Dermis blood vessel endothelial cell (primary cell): ENCODE measurements around the gene ANKRD37. TPM values are rescaled to one million over a fixed set of nuclear protein-coding genes. Genes with fewer than 3 reads are reported as not detected.
"Not testable (repeated sequence)": the region's sequence is repeated elsewhere in the genome, so short reads cannot be mapped to it uniquely, and the experiment has no call there.

ENCODE experiments used
- DNase-seq: peaks from one replicate; pipeline ENCODE4 v3.0.0; 2010
- total RNA-seq: library from RNA; depleted of rRNA; stranded (reverse); fragments of >200 nt; gene quantifications from 2 replicates; pipeline ENCODE4 v1.2.3, GENCODE V29; 2014

The ANKRD37 gene
- 7.1 and 9.4 TPM in 2 replicates for total RNA-seq

GRCh38 chr4:185396724-185397385, at the start of gene ANKRD37:
ANKRD37 (plus strand) TSS chr4:185396841; CDS start chr4:185396924, 83 bp downstream.
- DNase-seq = peak; percentile 71

- no peak for DNase-seq
These were observed 49.6 kb upstream of the ANKRD37 start for GRCh38 chr4:185346975-185347601.

- DNase-seq = no peak
These were observed 45.0 kb upstream of the ANKRD37 start for GRCh38 chr4:185351691-185352090.

- DNase-seq = no peak
These were observed 44.4 kb upstream of the ANKRD37 start for GRCh38 chr4:185352202-185352601.

- DNase-seq = no peak
These were observed 43.9 kb upstream of the ANKRD37 start for GRCh38 chr4:185352741-185353140.

- DNase-seq = no peak
These were observed 39.4 kb upstream of the ANKRD37 start for GRCh38 chr4:185357211-185357610.

- no peak for DNase-seq
These were observed 38.8 kb upstream of the ANKRD37 start for GRCh38 chr4:185357733-185358440.

- peak; percentile 78 for DNase-seq
These were observed 38.1 kb upstream of the ANKRD37 start for GRCh38 chr4:185358514-185358913.

- peak; percentile 29 for DNase-seq
These were observed 37.7 kb upstream of the ANKRD37 start for GRCh38 chr4:185358959-185359358.

GRCh38 chr4:185359767-185360446, 36.7 kb upstream of the ANKRD37 start:
- peak; percentile 55 for DNase-seq

- DNase-seq = no peak
These were observed 34.8 kb upstream of the ANKRD37 start for GRCh38 chr4:185361872-185362271.

- not testable (repeated sequence) for DNase-seq
These were observed 34.1 kb upstream of the ANKRD37 start for GRCh38 chr4:185362570-185362969.

GRCh38 chr4:185363251-185363650, 33.4 kb upstream of the ANKRD37 start:
- no peak for DNase-seq

GRCh38 chr4:185364886-185365285, 31.8 kb upstream of the ANKRD37 start:
- no peak for DNase-seq

- DNase-seq = no peak
These were observed 26.9 kb upstream of the ANKRD37 start for GRCh38 chr4:185369731-185370130.

GRCh38 chr4:185370268-185370949, 26.2 kb upstream of the ANKRD37 start:
- DNase-seq = no peak

- no peak for DNase-seq
These were observed 24.9 kb upstream of the ANKRD37 start for GRCh38 chr4:185371702-185372101.

- DNase-seq = no peak
These were observed 22.6 kb upstream of the ANKRD37 start for GRCh38 chr4:185374027-185374426.

GRCh38 chr4:185374573-185374972, 22.1 kb upstream of the ANKRD37 start:
- no peak for DNase-seq

GRCh38 chr4:185378264-185378663, 18.4 kb upstream of the ANKRD37 start:
- DNase-seq = no peak

GRCh38 chr4:185379326-185380295, 17.0 kb upstream of the ANKRD37 start:
- no peak for DNase-seq
